SHP77 (cell line): ENCODE results near the gene TOP3A.
"Not testable (repeated sequence)": the region's sequence is repeated elsewhere in the genome, so short reads cannot be mapped to it uniquely, and the experiment has no call there.

Source experiments
- DNase-seq, 2 experiments: peaks; one replicate each; lab custom pipeline; 2025; lab: John Stamatoyannopoulos, UW

Gene TOP3A

DNA sequence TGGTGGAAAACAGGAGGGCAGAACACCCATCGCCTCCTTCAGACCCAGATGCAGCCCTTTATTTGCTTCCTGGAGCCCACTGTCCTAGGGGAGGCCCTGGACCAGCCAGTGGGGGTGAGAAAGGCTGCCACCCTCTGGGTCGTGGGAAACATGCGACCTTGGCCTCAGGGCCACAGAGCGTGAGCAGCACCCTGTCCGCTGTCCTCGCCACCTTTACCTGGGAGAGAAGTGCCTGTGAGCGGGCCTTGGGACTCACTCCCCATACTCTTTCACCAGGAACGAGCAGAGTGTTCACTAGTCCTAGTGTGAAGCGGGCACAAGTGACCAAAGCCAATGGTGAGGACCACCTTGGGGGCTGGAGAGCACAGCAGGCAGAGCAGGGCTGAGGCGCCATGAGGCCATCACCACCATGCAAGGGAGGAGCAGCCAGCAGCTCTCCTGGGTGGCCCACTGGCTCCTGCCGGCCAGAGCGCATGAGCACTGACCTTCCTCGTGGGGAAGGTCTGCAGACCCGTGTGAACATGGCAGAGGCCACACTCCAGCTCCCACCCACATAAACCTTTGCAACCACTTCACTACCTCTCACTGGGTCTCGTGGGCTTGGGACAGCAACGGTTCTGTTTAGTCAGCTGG, 8.8 kb upstream of the TOP3A start:
- DNase-seq, result no peak

DNA sequence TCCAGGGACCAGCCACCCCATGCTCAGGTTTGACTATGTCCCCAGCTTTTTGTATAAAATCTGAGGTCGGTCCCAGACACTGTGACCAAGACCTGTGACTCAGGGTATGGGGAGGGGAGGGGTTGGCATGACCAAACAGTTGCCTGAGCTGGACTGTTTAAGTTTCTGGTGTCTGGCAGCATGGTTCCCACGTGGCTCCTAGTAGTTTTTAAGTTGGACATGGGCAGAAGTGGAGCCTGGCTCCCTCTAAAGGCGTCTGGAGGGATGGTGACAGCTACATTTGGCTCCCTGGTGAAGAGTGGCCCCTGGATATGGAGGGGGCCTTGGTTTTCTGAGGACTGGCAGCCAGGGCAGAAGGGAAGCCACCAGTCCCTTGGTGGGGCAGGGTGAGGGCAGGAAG, 8.2 kb upstream of the TOP3A start:
- no peak for DNase-seq

DNA sequence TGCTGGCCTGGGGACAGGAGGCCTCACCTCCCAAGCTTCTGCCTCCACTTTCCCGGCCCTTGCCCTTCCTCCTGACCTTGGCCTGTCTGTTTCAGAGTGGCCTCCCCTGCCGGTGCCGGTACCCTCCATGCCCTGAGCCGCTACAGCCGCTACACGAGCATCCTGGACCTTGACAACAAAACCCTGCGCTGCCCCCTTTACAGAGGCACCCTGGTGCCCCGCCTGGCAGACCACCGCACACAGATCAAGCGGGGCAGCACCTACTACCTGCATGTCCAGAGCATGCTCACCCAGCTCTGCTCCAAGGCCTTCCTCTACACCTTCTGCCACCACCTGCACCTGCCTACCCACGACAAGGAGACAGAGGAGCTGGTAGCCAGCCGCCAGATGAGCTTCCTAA, 7.7 kb upstream of the TOP3A start:
- no peak for DNase-seq

DNA sequence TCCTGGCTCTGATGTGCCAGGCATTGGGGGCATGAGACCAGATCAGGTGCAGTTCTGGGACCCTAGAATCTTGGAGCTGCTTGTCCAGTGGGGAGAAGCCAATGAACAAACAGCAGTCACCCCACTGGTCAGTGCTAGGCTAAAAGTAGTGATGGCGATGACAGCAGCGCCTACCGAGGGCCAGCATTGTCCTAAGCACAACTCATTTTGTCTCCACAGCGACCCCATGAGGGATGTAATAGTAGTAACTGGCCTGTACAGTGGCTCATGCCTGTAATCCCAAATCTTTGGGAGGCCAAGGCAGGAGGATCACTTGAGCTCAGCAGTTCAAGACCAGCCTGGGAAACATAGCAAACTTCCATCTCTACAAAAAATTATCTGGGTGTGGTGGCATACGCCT, 6.5 kb upstream of the TOP3A start:
- peak in 1 of 2 experiments; percentile 25 for DNase-seq

DNA sequence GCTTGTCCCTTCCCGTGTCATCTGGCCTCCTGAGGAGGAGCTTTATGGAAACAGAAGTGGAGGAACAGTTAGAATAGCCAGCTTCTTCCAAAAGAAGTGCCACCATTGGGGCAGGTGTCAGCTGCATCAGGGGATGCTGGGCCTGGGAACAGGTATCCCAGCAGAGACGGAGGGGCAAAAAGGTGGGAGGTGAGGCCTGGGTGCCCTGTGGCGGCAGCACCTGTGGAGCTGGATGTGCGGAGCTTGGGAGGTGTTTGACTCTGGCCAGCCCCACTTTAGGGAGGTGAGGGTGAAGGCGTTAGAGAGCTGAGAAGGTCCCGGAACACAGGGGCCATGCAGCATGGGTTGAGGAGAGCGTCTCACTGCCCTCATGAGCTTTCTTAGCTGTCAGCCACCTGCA, 5.5 kb upstream of the TOP3A start:
- DNase-seq, result no peak

DNA sequence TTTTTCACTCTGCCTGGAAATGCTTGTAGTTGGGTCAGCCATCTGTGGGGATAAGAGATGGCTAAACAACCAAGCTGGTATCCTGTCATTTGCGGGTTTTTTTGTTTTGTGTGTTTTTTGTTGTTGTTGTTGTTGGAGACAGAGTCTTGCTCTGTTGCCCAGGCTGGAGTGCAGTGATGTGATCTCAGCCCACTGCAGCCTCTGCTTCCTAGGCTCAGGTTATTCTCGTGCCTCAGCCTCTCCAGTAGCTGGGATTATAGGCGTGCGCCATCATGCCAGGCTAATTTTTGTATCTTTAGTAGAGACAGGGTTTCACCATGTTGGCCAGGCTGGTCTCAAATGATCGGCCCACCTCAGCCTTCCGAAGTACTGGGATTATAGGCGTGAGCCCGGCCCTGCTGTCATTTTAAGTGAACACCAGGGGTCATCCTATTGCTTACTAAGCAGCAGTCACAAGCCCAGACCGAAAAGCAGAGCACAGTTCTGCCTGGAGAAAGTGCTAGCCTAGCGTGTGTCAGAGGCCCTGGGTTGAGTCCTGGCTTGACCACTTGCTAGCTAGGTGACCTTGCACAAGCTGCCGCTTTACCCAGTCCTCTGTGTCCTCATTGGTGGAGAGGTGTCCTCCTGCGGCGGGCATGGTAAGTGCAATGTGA, 4.9 kb upstream of the TOP3A start:
- peak; percentile 66 to 70 for DNase-seq

DNA sequence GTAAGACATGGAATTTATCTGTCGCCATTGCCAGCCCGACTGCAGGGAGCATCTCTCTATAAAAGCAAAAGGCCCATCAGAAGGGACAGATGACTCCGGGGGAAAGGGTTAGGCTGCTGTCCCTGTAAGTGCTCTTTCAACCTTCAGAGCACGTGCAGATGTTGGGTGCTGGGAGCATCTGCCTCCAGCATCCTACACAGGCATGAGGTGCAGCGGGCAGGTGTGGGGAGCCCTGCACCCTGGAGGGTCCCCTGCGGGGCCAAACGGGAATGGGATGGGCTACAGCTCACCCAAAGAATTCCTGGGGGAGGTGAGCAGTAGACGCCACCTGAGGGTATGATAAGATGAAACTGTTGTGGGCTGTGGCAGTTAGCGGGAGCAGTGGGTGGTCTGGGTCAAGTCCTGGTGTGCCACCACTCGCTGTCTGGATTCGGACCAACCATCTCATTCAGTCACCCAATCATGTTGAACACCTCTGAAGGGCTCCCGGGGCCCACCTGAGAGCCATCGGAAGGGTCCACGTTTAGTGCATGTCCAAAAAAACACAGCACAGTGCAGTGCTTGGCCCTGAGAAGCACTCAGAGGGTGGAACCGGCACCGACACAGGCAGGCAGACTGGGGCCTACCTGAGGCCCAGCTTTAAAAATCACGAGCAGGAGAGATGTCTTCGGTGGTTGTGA, 4.1 kb upstream of the TOP3A start:
- no peak for DNase-seq

DNA sequence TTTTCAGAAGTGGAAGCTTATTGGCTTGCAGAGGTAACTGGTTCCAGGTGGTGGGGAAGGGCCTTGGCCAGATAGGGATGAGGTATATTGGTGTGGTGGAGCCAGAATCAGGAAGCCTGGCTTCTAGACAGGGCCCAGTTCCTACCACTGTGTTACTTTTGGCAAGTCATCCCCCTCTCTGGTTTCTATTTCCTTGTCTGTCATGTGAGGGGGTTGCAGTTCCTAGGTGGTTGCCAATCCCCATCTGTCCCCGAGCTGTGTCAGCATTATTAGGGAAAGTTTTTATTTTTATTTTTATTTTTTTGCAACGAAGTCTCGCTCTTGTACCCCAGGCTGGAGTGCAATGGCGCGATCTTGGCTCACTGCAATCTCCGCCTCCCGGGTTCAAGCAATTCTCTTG, 3.3 kb upstream of the TOP3A start:
- no peak for DNase-seq

DNA sequence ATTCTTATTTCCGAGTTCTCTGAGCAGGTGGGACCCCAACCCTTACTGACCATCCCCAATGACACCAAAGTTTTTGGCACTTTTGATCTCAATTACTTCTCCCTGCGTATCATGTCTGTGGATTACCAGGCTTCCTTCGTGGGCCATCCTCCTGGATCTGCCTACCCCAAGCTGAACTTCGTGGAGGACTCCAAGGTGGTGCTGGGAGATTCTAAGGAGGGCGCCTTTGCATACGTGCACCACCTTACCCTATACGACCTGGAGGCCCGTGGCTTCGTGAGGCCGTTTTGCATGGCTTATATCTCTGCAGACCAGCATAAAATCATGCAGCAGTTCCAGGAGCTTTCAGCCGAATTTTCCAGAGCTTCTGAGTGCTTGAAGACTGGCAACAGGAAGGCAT, 1.2 kb upstream of the TOP3A start:
- DNase-seq, result no peak

DNA sequence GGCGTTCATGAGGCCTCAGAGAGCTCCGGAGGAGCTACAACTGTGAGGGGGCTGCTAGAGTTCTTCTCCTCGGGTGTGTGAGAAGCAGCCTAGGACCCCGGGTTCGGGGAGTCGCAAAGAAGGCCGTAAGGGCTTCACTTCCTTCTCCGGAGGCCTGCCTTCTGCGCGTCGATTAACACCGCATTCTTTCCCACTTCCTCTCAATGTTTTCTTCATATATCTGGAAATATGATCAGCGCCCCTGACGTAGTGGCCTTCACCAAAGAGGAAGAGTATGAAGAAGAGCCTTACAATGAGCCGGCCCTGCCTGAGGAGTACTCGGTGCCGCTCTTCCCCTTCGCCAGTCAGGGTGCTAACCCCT, 748 bp upstream of the TOP3A start:
- no peak for DNase-seq

DNA sequence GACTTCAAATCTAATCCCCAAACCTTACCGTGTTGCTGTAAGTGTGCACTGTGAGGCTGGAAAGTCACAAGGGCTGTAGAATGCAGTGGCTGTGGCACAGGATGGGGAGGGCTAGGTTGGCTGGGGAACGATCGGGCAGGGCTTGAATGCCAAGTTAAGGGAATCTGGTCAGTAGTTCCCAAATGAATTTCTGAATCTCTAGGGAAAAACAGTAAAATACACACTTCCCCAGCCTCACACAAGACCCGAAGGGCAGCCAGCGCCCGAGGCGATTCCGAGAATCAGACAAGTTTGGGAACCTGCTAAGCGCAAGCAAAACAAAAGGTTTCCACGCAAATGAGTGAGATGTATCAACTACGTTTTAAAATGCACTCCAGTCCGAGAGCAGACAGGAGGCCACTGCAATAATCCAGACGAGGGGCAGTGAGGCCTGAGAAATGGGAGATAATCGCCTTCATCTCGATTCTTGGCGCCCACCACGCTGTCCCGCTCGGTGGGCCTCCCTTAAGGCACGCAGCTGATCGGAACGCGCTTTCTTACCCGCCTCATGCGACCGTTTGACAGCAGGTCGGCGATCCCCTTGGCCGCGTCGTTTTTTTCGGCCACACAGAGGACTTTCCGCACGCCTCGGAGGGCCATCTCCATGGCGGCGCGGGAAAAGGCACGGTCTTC, 599 bp downstream of the TOP3A start:
- no peak for DNase-seq

DNA sequence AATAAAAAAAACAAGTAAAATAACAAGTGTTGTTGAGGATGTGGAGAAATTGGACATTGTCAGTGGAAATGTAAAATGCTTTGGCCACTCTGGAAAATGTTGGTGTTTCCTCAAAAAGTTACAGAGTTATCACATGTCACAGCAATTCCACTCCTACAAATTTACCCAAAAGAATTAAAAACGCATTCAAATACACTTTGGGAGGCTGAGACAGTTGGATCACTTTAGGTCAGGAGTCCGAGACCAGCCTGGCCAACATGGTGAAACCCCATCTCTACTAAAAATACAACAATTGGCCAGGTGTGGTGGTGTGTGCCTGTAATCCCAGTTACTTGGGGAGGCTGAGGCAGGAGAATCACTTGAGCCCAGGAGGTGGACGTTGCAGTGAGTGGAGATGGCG, 5.6 kb downstream of the TOP3A start:
- no peak for DNase-seq

DNA sequence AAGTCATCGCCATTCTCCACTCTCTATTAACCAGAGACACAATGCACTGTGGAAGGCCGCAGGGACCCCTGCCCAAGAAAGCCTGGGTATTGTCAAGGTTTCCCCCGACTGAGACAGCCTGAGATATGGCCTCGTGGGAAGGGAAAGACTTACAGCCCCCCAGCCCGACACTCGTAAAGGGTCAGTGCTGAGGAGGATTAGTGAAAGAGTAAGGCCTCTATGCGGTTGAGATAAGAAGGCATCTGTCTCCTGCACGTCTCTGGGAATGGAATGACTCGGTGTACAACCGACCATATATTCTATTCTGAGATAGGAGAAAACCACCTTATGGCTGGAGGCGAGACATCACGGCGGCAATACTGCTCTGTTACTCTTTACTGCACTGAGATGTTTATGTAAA, 11.6 kb downstream of the TOP3A start:
- DNase-seq, result not testable (repeated sequence)

DNA sequence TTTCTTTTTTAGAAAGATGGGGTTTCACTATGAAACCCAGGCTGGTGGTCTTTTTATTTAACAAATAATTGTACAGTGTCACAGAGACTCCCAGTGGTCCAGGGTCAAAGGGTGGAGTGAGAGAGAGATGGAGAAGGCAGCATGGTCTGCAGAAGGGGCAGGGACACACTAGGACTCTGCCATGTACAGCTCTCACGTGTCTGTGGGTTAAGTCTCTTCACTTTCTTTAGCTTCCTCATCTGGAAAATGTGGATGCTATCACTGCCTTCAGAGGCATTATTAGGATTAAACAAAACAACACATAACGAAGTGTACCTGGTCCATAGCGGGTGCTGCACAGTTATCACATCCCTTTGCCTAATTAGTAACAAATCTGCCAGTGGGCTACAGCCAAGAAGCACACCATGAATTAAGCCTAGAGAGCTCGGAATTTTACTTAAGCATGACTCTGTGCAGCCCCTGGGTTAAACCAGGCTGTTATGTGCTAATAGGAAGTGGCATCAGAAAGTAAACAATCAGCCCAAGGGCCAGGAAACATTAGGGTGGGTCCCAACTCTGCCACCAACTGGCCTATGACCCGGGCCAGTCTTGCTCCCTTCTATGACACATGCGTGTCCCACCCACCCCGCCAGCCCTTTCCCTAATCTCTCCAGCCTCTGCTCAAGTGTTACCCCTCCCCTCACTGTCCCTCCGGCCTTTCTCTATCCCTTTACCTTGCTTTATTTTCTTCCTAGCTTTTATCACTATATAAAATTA, 13.9 kb downstream of the TOP3A start:
- DNase-seq, result no peak

DNA sequence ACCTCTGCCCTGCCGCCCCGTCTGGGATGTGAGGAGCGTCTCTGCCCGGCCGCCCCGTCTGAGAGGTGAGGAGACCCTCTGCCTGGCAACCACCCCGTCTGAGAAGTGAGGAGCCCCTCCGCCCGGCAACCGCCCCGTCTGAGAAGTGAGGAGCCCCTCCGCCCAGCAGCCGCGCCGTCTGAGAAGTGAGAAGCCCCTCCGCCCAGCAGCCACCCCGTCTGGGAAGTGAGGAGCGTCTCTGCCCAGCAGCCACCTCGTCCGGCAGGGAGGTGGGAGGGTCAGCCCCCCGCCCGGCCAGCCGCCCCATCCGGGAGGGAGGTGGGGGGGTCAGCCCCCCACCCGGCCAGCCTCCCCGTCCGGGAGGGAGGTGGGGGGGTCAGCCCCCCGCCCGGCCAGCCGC, 16.7 kb downstream of the TOP3A start:
- not testable (repeated sequence) for DNase-seq

DNA sequence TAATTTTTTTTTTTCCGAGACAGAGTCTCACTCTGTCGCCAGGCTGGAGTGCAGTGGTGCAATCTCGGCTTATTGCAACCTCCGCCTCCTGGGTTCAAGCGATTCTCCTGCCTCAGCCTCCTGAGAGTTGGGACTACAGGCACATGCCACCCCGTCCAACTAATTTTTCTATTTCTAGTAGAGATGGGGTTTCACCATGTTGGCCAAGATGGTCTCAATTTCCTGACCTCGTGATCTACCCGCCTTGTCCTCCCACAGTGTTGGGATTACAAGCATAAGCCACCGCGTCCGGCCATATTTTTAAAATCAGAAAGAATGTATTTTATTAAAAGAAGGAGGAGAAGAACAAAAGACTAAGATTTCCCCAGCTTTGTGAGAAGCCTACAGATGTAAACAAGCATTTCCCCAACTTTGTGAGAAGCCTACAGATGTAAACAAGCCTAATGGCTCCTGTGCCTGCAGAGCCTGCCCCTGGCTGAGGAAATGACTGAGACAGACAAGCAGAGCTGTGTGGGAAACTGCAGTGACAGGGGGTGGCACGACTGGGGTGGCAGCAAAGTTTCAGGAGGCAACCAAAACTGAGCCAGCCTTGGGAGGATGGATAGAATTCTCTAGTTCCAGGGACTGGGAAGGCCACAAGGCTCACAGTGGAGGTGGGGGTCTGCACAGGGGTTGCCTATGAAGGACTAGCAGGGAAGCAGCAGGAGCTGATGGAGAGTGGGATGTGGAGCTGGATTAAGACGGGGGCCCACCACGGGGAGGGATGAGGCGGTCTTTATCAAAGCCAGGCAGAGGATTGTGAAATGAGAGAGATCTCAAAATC, 22.9 kb downstream of the TOP3A start:
- no peak for DNase-seq

DNA sequence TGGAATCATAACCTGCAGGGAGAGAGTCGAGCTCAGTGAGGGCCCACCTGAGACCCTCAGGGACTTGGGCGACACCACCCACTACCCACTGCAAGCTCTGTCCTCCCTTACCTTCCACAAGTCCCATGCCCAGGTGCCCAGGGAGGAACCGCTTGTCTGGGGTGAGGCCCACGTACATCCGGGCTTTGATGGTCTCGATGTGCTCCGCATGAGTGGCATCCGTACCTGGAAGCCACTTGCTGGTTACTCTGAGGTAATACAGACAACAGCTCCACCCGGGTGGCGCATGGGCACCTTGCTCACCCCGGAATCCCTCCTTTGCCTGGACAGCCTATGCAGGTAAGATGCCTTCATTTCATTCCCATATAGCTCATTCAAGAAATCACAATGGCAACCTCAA, 29.5 kb downstream of the TOP3A start:
- no peak for DNase-seq

DNA sequence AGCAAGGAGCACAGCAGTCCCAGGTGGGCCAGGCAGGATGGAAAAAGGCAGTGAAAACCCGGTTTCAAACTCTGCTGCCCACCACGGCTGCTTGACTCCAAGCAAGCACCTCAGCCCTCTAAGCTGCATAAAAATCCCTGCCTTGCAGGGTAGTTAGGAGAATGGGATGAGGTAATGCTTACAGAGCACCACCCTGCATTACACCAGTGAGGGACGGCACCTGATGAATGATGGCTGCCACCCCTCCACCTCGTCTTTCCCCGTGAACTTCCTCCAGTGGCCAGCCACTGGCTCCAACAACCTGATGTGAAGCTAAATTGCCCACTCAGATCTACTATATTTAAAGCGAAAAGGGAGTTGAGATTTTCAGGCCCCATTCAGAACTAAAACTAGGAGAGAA, 33.0 kb downstream of the TOP3A start:
- no peak for DNase-seq

DNA sequence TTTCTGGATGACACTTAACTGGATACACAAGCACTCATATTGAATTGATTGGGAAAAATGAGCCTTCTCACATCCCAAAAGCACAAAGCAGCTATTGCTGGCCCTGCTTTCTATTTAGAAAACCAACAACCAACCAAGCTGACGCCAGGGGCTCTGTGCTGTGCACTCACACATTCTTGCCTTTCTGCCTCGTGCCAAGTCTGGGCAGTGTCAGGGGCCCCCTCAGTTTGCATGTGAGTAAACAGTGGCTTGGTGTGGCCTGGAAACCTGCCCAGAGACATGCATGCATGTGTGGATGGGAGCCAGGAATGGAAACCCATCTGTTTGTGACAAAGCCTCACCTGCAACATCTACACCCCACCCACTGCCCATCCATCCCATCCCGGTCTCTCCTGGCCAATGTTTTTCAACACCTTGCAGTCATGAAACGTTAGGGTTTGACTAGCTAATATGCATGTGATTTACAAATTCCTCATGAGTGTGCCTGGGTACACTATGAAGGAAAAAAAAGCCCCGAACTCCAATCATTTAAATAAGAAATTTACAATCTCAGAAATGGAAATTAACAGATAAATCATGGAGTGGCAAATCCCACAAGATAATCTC, 33.9 kb downstream of the TOP3A start:
- peak; percentile 33 to 35 for DNase-seq

DNA sequence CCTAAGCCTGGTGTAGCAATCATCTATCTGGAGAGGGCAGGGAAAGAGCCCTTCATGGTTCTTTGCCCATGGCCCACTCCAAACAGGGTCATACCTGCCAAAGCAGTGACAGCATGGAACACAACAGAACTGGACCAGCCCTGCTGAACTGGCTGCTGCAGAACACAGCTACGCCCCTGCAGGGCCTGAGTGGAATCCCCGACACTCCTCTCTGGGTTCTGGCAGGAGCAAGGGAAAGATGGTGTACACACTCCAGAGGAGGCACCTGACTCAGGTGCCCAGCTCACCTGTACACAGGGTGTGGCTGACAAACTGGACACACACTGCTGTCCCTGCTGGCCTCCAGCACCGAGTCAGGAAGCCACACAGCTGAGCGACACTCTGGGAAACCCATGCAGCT, 34.5 kb downstream of the TOP3A start:
- no peak for DNase-seq

DNA sequence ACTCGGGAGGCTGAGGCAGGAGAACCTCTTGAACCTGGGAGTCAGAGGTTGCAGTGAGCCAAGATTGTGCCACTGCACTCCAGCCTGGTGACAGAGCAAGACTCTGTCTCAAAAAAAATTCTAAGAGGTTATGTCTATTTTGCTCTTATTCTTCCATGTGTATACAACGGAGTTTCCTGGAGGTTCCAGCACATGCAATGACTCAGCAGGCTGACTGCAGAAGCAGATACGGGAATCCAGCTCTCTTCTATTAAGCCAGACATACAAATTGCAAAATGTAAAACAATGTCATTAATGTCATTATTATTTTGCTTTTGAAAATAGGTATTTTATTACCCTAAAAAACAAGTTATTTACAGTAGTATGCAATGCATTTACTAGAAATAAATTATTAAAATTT, 35.9 kb downstream of the TOP3A start:
- DNase-seq, result no peak
